CD4-positive, alpha-beta T cell treated with Interleukin-17A for 4 hours (primary cell): ENCODE data around the gene CRAMP1.
"Not testable (repeated sequence)": the region's sequence is repeated elsewhere in the genome, so short reads cannot be mapped to it uniquely, and the experiment has no call there.

Experiments
- DNase-seq: peaks from one replicate; pipeline ENCODE4 v3.0.0-alpha.2; 2020; ENCODE audit warnings: mixed read lengths

The CRAMP1 gene, protein sequence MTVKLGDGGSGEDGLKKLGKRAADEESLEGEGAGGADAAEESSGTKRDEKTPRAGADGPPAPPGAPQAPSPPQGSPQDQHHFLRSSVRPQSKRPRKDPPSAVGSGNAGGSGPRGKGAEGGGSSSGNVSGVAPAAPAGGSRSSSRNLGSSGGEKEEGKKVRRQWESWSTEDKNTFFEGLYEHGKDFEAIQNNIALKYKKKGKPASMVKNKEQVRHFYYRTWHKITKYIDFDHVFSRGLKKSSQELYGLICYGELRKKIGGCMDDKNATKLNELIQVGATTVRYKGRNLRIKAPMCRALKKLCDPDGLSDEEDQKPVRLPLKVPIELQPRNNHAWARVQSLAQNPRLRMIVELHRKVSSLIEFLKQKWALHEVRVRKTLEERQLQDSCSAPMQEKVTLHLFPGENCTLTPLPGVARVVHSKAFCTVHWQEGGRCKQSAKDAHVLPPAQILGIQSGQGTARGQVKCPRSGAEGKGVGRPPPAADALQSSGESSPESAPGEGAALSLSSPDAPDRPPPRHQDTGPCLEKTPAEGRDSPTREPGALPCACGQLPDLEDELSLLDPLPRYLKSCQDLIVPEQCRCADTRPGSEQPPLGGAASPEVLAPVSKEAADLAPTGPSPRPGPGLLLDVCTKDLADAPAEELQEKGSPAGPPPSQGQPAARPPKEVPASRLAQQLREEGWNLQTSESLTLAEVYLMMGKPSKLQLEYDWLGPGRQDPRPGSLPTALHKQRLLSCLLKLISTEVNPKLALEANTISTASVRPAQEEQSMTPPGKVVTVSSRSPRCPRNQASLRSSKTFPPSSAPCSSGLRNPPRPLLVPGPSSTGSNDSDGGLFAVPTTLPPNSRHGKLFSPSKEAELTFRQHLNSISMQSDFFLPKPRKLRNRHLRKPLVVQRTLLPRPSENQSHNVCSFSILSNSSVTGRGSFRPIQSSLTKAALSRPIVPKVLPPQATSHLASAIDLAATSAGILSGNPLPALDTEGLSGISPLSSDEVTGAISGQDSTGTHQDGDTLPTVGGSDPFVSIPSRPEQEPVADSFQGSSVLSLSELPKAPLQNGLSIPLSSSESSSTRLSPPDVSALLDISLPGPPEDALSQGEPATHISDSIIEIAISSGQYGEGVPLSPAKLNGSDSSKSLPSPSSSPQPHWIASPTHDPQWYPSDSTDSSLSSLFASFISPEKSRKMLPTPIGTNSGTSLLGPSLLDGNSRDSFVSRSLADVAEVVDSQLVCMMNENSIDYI (N-terminal part only)

DNA sequence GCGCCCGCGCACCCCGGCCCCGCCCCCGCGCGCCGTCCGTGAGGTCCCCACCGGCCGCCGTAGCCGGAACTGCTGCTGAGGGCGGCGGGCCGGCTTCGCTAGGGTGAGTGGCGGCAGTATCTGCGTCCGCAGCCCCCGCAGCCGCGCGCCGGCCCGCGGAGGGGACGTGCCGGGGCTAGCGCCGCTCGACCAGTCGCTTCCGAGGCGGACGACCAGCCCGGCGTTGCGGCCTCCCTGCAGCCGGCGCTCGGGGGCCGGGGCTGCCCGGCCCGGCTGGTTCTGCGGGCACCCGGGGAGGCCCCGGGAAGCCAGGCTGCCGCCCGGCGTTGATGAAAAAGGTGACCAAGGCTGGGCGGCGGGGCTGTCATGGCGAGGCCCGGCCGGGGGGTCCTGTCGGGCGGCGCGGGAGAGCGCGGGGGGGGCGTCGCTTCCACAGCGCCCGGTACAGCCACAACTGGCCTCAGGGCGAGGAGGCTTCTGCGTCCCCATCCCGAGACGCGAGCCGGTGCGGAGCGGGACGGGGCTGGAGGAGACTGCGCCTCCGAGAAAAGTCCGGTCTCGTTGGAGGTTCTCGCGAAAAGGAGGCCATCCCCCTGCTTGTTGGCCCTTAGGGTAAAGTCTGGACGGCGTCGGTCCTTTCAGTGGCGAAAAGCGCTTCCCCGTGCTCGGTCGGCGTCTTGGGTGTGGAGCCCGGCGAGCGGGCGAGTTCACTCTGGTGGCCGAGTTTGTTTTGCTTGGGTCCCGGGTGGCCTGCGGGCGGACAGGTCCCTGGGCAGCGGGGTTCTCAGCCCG lies at the start of gene CRAMP1:
Gene CRAMP1 (plus strand): TSS at position 41 of the 792 bp plus-strand sequence. CDS start 2,280 bp downstream, outside the sequence.
- DNase-seq = no peak

- no peak for DNase-seq
Observed at GRCh38 chr16:1563786-1564185, 48.4 kb upstream of the CRAMP1 start.

DNA sequence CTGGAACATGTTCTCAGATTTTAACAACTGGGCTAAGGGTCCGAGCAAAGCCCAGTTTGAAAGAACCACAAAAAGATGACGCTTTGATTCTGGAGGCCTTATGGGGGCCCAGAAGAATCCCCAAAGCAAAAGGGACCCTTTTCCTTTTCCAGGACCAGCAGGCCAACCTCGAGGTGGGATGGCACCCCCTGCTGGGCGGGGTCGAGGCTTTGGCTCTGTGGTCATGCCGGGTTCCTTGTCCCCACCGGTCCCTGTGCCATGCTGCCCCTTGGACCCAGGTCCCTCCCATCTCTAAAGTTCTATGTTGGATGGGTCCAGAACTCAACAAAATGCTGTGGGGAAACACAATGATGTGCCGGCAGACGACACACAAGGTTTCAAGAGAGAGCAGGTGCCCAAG lies 47.8 kb upstream of the CRAMP1 start:
- DNase-seq = peak; percentile 40

GRCh38 chr16:1565083-1565805 lies 46.9 kb upstream of the CRAMP1 start:
- DNase-seq = no peak

GRCh38 chr16:1567988-1568387 lies 44.2 kb upstream of the CRAMP1 start:
- DNase-seq = no peak

GRCh38 chr16:1571012-1571671 lies 41.0 kb upstream of the CRAMP1 start:
- DNase-seq = no peak

DNA sequence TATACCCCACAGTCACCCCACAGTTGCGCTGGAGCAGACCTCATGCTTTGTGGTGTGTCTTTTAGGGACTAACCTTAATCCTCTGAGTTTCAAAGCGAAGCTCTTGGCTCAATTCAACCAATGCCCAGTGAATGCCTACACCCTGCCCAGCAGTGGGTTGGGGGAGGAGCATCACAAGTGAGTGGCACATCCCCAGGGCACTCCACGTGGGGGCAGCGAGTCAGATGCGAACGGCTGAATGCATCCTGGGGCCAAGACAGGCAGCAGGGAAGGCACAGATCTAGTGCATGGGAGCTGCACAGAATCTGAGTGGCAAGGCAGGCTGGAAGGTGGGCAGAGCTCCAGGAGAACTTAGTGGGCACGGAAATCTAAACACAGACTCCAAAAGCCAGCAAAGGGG lies 39.5 kb upstream of the CRAMP1 start:
- no peak for DNase-seq

DNA sequence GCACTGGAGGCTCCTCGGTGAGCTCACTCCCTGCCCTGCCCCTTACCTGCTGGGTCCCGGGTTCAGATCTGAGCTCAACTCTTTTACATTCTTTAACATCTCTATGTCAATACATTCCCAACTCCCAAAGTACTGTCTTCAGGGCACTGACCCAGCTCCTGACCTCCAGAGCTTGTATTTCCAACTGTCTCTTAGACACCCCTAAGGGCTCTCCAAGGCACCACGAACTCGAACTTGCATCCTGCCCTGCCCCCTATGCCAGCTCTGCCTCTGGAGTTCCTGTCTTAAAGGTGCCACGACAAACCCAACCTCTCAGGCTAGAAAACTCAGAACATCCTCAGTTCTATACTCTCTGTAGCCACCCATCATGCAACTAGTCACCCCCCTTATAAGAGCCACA lies 38.9 kb upstream of the CRAMP1 start:
- no peak for DNase-seq

DNA sequence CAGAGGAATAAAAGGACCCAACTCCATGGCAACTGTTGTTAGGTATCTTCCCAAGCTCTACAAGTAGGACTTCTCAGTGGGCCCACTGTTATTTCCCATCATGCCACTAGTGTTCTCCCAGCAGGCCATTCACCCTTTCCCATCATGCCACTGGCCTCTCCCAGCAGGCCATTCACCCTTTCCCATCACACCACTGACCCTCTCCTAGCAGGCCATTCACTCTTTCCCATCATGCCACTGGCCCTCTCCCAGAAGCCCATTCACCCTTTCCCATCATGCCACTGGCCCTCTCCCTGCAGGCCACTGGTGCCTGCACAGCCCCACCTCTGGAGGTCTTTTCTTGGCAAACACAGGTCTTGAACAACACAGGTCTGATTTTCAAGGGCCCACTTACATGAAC lies 36.6 kb upstream of the CRAMP1 start:
- no peak for DNase-seq

DNA sequence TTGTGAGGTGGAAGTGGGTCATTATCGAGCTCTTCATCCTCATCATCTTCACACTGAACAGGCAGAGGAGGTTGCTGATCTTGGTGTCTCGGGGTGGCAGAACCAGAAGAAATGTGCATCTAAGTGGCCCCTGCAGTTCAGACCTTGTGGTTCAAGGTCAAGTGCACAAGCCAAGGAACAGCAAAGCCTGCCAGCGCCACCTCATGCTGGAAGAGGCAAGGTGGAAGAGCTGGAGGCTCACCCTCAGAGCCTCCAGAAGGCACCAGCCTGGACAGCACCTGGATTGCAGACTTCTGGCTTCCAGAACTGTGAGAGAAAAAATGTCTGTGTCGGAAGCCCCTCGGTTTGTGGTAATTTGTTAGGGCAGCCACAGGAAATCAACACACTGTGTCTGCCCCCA lies 32.9 kb upstream of the CRAMP1 start:
- peak; percentile 20 for DNase-seq

DNA sequence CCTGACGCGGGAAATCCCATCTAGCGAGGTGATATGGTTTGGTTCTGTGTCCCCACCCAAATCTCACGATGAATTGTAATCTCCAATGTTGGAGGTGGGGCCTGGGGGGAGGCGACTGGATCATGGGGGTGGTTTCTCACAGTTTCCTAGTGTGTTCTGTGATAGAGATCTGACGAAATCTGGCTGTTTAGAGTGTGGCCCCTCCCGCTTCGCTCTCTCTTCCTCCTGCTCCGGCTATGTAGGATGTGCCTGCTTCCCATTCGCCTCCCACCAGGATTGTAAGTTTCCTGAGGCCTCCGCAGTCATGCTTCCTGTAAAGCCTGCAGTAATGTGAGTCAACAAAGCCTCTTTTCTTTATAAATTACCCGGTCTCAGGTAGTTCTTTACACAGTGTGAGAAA lies 31.9 kb upstream of the CRAMP1 start:
- DNase-seq = no peak

GRCh38 chr16:1580956-1581355 lies 31.2 kb upstream of the CRAMP1 start:
- DNase-seq = no peak

DNA sequence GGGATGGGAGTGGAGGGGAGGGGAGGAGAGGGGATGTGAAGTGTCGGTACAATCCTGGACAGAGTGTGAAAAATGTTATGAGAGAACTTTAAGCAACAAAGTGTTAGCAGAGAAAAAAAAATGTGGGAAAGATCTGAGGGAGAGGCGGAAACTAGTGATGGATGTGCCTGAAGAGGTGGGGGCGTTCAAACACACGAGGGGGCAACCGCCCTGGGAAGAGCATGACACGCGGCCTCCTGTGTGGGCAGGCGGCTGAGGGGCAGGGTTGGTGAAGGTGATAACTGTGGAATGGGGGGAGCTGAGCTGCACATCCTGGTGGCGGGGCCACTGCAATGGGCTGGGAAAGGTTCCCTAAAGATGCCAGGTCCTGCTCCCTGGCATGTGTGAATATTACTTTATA lies 30.4 kb upstream of the CRAMP1 start:
- DNase-seq = no peak

DNA sequence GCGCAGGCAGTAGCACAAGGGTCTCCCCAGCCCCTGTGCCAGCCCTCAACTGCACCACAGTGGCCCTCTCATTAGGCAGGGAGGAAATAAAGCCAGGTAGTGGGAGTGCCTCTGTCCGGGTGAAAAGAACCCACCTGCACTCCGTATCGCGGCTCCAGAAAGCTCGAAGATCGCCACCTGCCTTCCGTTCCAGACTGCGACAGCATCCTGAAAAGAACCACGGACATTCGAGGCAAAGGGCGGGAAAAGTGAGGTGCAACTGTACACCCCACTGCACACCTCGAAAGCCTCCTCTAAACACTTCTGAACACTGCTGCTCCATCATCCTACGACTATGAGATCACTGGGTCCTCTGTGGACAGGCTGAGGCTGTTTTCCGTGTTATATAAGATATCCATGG lies 29.0 kb upstream of the CRAMP1 start:
- no peak for DNase-seq

DNA sequence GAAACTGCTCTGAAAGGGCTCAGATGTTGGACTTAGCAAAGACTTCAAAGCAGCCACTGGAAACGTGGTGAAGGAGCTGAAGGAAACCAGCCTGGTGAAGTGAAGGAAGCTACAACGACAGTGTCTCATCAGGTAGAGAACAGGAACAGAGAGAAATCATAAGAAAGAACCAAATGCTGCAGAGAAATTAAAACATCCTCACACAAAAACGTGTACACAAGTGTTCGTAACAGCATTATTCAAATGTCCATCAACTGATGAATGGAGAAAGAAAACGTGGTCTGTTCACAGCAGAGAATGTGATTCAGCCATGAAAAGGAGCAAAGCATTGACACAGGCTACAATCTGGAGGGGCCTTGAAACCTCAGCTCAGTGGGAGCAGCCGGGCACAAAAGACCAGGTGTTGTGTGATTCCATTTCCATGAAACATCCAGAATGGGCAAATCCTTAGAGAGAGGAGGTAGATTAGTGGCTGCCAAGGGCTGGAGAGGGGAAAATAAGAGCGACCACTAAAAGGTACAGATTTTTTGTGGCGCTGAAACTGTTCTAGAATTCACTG lies 27.2 kb upstream of the CRAMP1 start:
- no peak for DNase-seq

DNA sequence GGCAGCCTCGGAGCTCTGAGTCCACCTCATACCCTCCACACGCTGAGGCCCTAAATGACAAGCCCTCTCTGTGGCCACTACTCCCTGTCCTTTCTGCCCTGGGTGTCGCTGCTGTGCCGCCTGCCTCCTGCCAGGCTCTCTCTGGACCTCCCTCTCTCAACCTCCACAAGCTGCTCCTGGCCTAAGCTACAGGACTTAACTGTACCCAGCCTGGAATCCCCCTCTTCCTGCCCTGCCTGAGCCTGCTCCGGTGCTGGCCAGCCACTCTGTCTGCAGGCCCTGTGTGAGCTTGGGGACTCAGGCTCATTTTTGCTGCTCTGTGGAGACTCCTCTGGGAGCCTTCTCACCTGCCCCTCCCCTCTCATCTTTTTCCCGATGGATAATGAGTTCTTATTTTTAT lies 21.8 kb upstream of the CRAMP1 start:
- DNase-seq = no peak

- no peak for DNase-seq
Observed at GRCh38 chr16:1590930-1591705, 21.0 kb upstream of the CRAMP1 start.

DNA sequence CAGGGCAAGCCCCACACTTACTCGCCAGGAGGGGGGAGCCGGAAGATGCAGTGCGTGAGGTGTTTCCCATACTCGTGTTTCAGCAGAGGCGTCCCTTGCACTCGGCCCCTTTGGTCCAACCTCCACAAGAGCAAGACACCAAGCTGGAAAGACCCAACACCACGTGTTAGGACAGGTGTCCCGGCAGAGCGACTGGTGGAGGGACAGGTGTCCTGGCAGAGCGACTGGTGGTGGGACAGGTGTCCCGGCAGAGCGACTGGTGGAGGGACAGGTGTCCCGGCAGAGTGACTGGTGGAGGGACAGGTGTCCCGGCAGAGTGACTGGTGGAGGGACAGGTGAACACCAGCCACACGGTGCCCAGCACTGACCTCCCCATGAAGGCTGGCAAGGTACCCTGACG lies 19.7 kb upstream of the CRAMP1 start:
- no peak for DNase-seq

DNA sequence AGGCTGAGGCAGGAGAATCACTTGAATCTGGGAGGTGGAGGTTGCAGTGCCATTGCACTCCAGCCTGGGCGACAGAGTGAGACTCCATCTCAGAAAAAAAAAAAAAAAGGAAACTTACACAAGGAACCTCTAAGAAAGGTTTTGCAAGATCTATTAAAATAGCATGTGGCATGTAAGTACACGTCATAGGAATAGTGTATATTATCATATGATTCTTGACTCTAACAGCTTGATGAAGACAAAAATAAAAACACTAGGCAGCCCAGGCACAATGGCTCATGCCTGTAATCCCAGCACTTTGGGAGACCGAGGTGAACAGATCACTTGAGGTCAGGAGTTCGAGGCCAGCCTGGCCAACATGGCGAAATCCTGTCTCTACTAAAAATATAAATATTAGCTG lies 16.6 kb upstream of the CRAMP1 start:
- DNase-seq = not testable (repeated sequence)

GRCh38 chr16:1596516-1596915 lies 15.6 kb upstream of the CRAMP1 start:
- DNase-seq = no peak
